AG04449 (cell line): Measurements from ENCODE around the gene PARP1.

Experiments used
- CTCF ChIA-PET: fragments of 350-600 bp; formaldehyde crosslinking; extraction: SDS; loops from one replicate; lab custom pipeline; 2021; ENCODE audit warnings: antibody characterized with exemption; lab: Yijun Ruan, JAX
- POLR2A ChIA-PET: fragments of 400-600, 350-600 bp; formaldehyde crosslinking; extraction: SDS; loops from one replicate; lab custom pipeline; 2020; ENCODE audit warnings: antibody characterized with exemption, inconsistent platforms; lab: Yijun Ruan, JAX
- DNase-seq: peaks from one replicate; pipeline ENCODE4 v3.0.0-alpha.2; 2010; ENCODE audit warnings: low read depth, low spot score
- H3K4me3 ChIP-seq: 2 replicates; pipeline ENCODE4 v1.5.1; 2011; ENCODE audit warnings: low read depth, mild to moderate bottlenecking, control low read depth, low read length
- CTCF ChIP-seq: IDR thresholded peaks from one replicate; pipeline ENCODE4 v1.5.1; 2011; ENCODE audit warnings: mild to moderate bottlenecking, moderate library complexity, low read length, control low read depth, inconsistent platforms; ENCODE audit not compliant: insufficient read depth; ENCODE audit errors: missing control alignments

Gene PARP1

DNA sequence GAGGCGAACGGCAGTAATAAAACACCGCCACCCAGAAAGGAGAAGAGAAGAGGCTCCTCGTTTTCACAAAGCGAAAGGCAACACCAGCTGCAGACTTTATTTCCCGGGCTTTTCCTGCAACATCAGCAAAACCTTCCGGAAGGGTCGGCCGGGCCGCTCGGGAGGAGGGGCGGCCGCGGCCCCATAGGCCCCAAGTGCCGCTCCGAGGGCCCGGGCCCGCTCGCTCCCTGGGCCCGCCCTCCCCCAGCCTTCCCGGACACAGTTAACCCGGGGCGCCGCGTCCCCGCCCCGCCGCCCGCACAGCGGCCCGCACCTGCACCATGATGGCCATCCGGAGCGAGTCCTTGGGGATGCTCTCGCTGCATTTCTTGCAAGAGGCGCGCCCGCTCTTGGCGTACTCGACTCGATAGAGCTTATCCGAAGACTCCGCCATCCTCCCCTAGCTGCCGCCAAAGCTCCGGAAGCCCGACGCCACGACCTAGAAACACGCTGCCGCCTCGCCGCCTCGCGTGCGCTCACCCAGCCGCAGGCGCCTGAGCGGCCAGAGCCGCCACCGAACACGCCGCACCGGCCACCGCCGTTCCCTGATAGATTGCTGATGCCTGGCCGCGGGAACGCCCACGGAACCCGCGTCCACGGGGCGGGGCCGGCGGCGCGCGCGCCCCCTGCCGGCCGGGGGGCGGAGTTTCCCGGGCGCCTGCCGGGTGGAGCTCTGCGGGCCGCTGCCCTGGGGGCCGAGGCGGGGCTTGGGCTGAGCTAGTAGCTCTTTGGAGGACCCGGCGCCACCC lies at the start of gene PARP1:
PARP1 (minus strand) TSS at position 597 of the 788 bp plus-strand sequence; CDS start at position 433, 164 bp downstream.
- H3K4me3 ChIP-seq, result peak within 1 kb of the TSS; percentile 76
- peak; percentile 36 for TF ChIP-seq CTCF
- ChIA-PET CTCF (interaction anchor here (0.5 to 7.0 kb wide), 42 partner anchors 9 to 887 kb away, joined by 3 to 116 read pairs (median 4); partner anchors contain the start of gene LIN9), POLR2A (interaction anchor here (2.0 kb wide), 1 partner anchor 99 kb away, joined by 7 read pairs; the partner anchor contains the start of gene LIN9)
- DNase-seq, result no peak

DNA sequence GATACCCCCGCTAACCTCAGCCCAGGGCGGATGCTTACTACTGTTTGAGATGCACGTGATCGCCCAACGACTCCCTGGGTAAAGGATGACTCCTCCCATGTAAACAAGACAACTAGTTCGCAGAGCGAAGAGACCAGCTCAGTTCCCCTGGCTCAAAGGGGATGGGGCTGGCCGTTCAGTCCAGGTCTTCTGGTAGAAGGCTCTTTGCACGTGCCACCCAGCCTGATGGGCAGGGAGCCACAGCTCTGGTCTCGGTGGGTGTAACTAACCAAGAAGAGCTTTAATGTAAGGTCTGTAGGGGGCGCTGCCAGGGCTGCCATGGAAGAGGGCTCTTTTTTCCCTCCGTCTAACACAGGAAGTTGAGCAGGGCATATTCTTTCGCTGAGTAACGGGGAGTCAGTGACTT lies 49.4 kb upstream of the PARP1 start:
- ChIA-PET CTCF (no interaction called here), POLR2A (no interaction called here)
- no peak for TF ChIP-seq CTCF
- no peak overlapping the region for H3K4me3 ChIP-seq
- DNase-seq, result no peak

DNA sequence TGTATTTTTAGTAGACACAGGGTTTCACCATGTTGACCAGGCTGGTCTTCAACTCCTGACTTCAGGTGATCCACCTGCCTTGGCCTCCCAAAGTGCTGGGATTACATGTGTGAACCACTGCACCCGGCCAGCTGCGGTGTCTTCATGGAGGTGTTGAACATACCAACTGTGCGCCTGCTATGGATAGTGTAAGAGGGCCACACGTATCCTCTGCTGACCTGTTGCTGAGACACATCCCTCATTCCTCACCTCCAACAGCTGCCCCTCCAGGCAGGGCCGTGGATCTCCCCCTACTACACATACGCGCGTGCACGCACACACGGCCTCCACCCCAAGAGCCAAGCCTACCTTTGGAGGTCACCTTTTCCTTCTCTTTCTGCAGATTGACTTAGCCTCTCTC lies 48.0 kb upstream of the PARP1 start:
- DNase-seq, result no peak
- no peak for TF ChIP-seq CTCF
- CTCF ChIA-PET, result no interaction called here
- POLR2A ChIA-PET, result no interaction called here
- H3K4me3 ChIP-seq, result no peak overlapping the region

GRCh38 chr1:226454349-226454748 lies 46.5 kb upstream of the PARP1 start:
- DNase-seq, result no peak
- POLR2A ChIA-PET, result no interaction called here
- TF ChIP-seq CTCF, result no peak
- no peak overlapping the region for H3K4me3 ChIP-seq
- CTCF ChIA-PET, result no interaction called here

DNA sequence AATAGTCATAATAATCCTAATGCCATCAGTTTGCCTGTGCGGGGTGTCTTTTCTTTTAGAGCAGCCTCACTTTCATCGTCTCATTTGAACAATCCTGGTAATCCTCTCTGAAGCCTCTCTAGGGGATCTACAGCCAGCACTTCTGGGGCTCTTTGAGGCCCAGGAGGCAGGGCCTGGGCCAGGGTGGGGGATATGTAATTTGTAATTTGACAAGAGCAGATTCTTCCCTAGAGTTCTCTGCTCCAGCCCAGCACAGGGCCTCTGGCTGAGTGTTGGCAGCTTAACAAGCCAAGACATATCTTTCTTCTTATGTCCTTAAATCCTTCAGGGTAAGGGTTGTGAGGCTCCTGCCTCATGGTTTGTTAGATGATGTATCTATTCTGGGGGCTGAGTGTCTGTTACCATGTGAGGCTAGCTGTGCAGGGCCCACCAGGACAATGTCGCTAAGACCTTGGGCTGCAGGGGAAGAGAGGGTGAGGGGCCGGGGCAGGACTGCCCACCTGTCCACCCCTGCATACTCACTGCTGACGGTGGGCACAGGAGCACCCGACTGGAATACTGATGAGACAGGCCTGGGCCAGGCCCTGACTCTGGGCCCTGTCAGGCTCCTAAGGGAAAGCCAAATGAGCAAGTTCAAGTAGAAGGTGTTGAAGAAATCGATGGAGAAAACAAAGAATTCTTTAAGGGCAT lies 45.3 kb upstream of the PARP1 start:
- POLR2A ChIA-PET, result no interaction called here

More for the DNA sequence above, 45.3 kb upstream of the PARP1 start:
- DNase-seq, result no peak
- CTCF ChIA-PET, result no interaction called here
- H3K4me3 ChIP-seq, result no peak overlapping the region
- TF ChIP-seq CTCF, result no peak
